HG02623 (cell line): Measurements from ENCODE around the gene YIPF1.
"Not testable (repeated sequence)": the region's sequence is repeated elsewhere in the genome, so short reads cannot be mapped to it uniquely, and the experiment has no call there.

Experiments
- ATAC-seq: cut with Tn5 transposase; IDR thresholded peaks from one replicate; pipeline ENCODE4 v1.9.1; 2021; ENCODE audit warnings: moderate library complexity; ENCODE audit not compliant: unreplicated experiment

Gene YIPF1

GRCh38 chr1:53895421-53895820 is 5.8 kb upstream of the YIPF1 start:
- no peak for ATAC-seq

GRCh38 chr1:53894644-53895043 is 5.0 kb upstream of the YIPF1 start:
- no peak for ATAC-seq

- no peak for ATAC-seq
Measured at GRCh38 chr1:53893999-53894636, 4.5 kb upstream of the YIPF1 start, which contains the start of gene DIO1. TSS of gene DIO1 (plus strand) at chr1:53894187. CDS start at chr1:53894211, 24 bp downstream.

GRCh38 chr1:53892911-53893310 is 3.3 kb upstream of the YIPF1 start:
- no peak for ATAC-seq

GRCh38 chr1:53891678-53892077 is 2.1 kb upstream of the YIPF1 start:
- ATAC-seq, result no peak

- no peak for ATAC-seq
Measured at GRCh38 chr1:53891018-53891417, 1.4 kb upstream of the YIPF1 start.

GRCh38 chr1:53890522-53890941 is 935 bp upstream of the YIPF1 start:
- ATAC-seq, result no peak

GRCh38 chr1:53888681-53889080 is 916 bp downstream of the YIPF1 start:
- no peak for ATAC-seq

GRCh38 chr1:53883600-53883999 is 6.0 kb downstream of the YIPF1 start:
- ATAC-seq, result not testable (repeated sequence)

GRCh38 chr1:53881853-53882252 is 7.7 kb downstream of the YIPF1 start:
- ATAC-seq, result not testable (repeated sequence)

GRCh38 chr1:53878492-53879105 is 11.0 kb downstream of the YIPF1 start:
- ATAC-seq, result no peak

- ATAC-seq, result not testable (repeated sequence)
Measured at GRCh38 chr1:53875150-53875549, 14.4 kb downstream of the YIPF1 start.

- no peak for ATAC-seq
Measured at GRCh38 chr1:53871773-53872484, 17.7 kb downstream of the YIPF1 start.

GRCh38 chr1:53871221-53871620 is 18.4 kb downstream of the YIPF1 start:
- ATAC-seq, result no peak

- no peak for ATAC-seq
Measured at GRCh38 chr1:53869454-53870117, 20.0 kb downstream of the YIPF1 start.

GRCh38 chr1:53868565-53868964 is 21.0 kb downstream of the YIPF1 start:
- ATAC-seq, result no peak

- ATAC-seq, result no peak
Measured at GRCh38 chr1:53862507-53862906, 27.1 kb downstream of the YIPF1 start.

GRCh38 chr1:53860967-53861411 is 28.6 kb downstream of the YIPF1 start:
- no peak for ATAC-seq

- ATAC-seq, result no peak
Measured at GRCh38 chr1:53851571-53852285, 37.9 kb downstream of the YIPF1 start.

GRCh38 chr1:53850082-53850673 is 39.4 kb downstream of the YIPF1 start:
- no peak for ATAC-seq
